Mesendoderm (in vitro differentiated cells): Measurements from ENCODE around the gene FILIP1L.

Source experiments
- DNase-seq: peaks from one replicate; pipeline ENCODE4 v3.0.0; 2013
- H2AK5ac ChIP-seq: 2 replicates; pipeline ENCODE4 v1.6.1; 2013; ENCODE audit warnings: low read length, inconsistent platforms
- H2BK120ac ChIP-seq: 2 replicates; pipeline ENCODE4 v1.6.1; 2013; ENCODE audit warnings: low read depth, mild to moderate bottlenecking, low read length, moderate library complexity, mixed read lengths
- H2BK15ac ChIP-seq: replicated peaks from 2 replicates; pipeline ENCODE4 v1.6.1; 2013; ENCODE audit warnings: low read depth, mild to moderate bottlenecking, moderate library complexity
- H2BK5ac ChIP-seq: 2 replicates; pipeline ENCODE4 v1.6.1; 2013; ENCODE audit warnings: low read length, inconsistent platforms
- H3K18ac ChIP-seq: 2 replicates; pipeline ENCODE4 v1.6.1; 2013; ENCODE audit warnings: mild to moderate bottlenecking, low read length, mixed read lengths
- H3K23ac ChIP-seq: one replicate; pipeline ENCODE4 v1.6.1; 2013; ENCODE audit warnings: low read length
- H3K27ac ChIP-seq: 2 replicates; pipeline ENCODE4 v1.5.1; 2013; ENCODE audit warnings: low read depth, mild to moderate bottlenecking, inconsistent platforms, low read length, moderate library complexity
- H3K27me3 ChIP-seq: 2 replicates; pipeline ENCODE4 v1.6.1; 2013; ENCODE audit warnings: low read length, control low read depth, mild to moderate bottlenecking, inconsistent platforms; ENCODE audit not compliant: insufficient read depth, poor library complexity
- H3K36me3 ChIP-seq: 2 replicates; pipeline ENCODE4 v1.6.1; 2013; ENCODE audit warnings: low read length, inconsistent platforms; ENCODE audit not compliant: control insufficient read depth, insufficient read depth
- H3K4ac ChIP-seq: one replicate; pipeline ENCODE4 v1.6.1; 2013; ENCODE audit warnings: low read depth, mild to moderate bottlenecking, low read length, moderate library complexity
- H3K4me1 ChIP-seq: 2 replicates; pipeline ENCODE4 v1.6.1; 2013; ENCODE audit warnings: low read depth, low read length, inconsistent platforms; ENCODE audit not compliant: control insufficient read depth
- H3K4me2 ChIP-seq: 2 replicates; pipeline ENCODE4 v1.6.1; 2013; ENCODE audit warnings: low read length
- H3K4me3 ChIP-seq: 2 replicates; pipeline ENCODE4 v1.5.1; 2013; ENCODE audit warnings: mild to moderate bottlenecking, low read length
- H3K56ac ChIP-seq: one replicate; pipeline ENCODE4 v1.6.1; 2013; ENCODE audit warnings: low read length
- H3K79me1 ChIP-seq: 2 replicates; pipeline ENCODE4 v1.6.1; 2013; ENCODE audit warnings: low read length, inconsistent platforms
- H3K79me2 ChIP-seq: 2 replicates; pipeline ENCODE4 v1.6.1; 2013; ENCODE audit warnings: mild to moderate bottlenecking, low read length; ENCODE audit not compliant: control insufficient read depth, insufficient read depth
- H3K9ac ChIP-seq: 2 replicates; pipeline ENCODE4 v1.6.1; 2013; ENCODE audit warnings: low read length, inconsistent platforms
- H4K5ac ChIP-seq: one replicate; pipeline ENCODE4 v1.6.1; 2013; ENCODE audit warnings: low read length
- H4K8ac ChIP-seq: one replicate; pipeline ENCODE4 v1.6.1; 2013; ENCODE audit warnings: low read depth, mild to moderate bottlenecking, control low read depth, low read length, moderate library complexity
- WGBS: extraction: QIAGEN DNeasy Blood & Tissue Kit; methylation state at CpG from one replicate; pipeline ENCODE4 v1.1.7; 2013; ENCODE audit warnings: low lambda C conversion rate, missing lambda C conversion rate; ENCODE audit not compliant: insufficient coverage; ENCODE audit errors: extremely low coverage; 5-methylcytosine and 5-hydroxymethylcytosine counted together

The FILIP1L gene

GRCh38 chr3:99805160-99805559 is 309.1 kb downstream of the FILIP1L start:
- Histone ChIP-seq H2AK5ac (no peak overlapping the region), H4K8ac (no peak overlapping the region), H3K23ac (no peak overlapping the region), H3K79me1 (no peaks in the 10 kb centered on the region), H4K5ac (no peak overlapping the region), H3K4me3 (no peak overlapping the region), H2BK120ac (no peak overlapping the region), H3K56ac (no peak overlapping the region), H3K27ac (no peak overlapping the region), H2BK15ac (no peak overlapping the region), H3K9ac (no peak overlapping the region), H3K4ac (no peak overlapping the region), H2BK5ac (no peak overlapping the region), H3K4me1 (no peaks in the 10 kb centered on the region), H3K18ac (no peak overlapping the region), H3K79me2 (no peaks in the 10 kb centered on the region), H3K36me3 (no peaks in the 10 kb centered on the region), H3K4me2 (no peak overlapping the region), H3K27me3 (no peaks in the 10 kb centered on the region)
- peak; percentile 25 for DNase-seq
- WGBS: no CpG with 5 or more reads among the region's 2 CpGs

- Histone ChIP-seq H3K56ac (no peak overlapping the region), H3K9ac (no peak overlapping the region), H3K36me3 (no peaks in the 10 kb centered on the region), H4K5ac (no peak overlapping the region), H2BK15ac (no peak overlapping the region), H3K4me1 (no peaks in the 10 kb centered on the region), H3K4me3 (no peak overlapping the region), H3K27ac (no peak overlapping the region), H3K4ac (no peak overlapping the region), H3K23ac (no peak overlapping the region), H4K8ac (no peak overlapping the region), H3K79me1 (no peaks in the 10 kb centered on the region), H3K18ac (no peak overlapping the region), H2AK5ac (no peak overlapping the region), H3K27me3 (no peaks in the 10 kb centered on the region), H2BK120ac (no peak overlapping the region), H2BK5ac (no peak overlapping the region), H3K4me2 (no peak overlapping the region), H3K79me2 (no peaks in the 10 kb centered on the region)
- no CpG with 5 or more reads among the region's 1 CpG for WGBS
- DNase-seq: no peak
These were observed 311.0 kb downstream of the FILIP1L start for GRCh38 chr3:99803297-99803696.

DNA sequence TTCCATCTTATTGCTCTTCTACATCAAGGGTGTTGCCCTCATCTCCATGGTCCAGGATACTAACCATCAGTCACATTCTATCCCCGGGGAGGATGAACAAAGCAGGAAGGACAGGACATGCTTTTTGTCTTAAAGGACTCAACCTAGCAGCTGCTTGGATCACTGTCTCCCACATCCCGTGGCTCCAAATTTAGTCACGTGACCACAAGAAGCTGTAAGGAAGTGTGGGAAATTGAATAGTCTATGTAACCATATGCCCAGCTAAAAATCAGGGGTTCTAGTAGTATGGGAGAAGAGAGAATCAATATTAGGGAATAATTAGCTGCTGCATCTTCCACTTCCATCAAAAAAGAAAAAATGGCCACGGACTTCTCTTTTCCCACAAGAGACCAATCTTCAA is 314.9 kb downstream of the FILIP1L start:
- H3K4ac ChIP-seq: no peak overlapping the region
- H3K36me3 ChIP-seq: no peaks in the 10 kb centered on the region
- H3K4me3 ChIP-seq: no peak overlapping the region
- no peak overlapping the region for H2BK120ac ChIP-seq
- no peaks in the 10 kb centered on the region for H3K79me1 ChIP-seq
- H2AK5ac ChIP-seq: no peak overlapping the region
- H3K27me3 ChIP-seq: no peaks in the 10 kb centered on the region
- H2BK15ac ChIP-seq: no peak overlapping the region
- H4K5ac ChIP-seq: no peak overlapping the region
- H3K23ac ChIP-seq: no peak overlapping the region
- no peak overlapping the region for H3K56ac ChIP-seq
- DNase-seq: no peak
- no peak overlapping the region for H4K8ac ChIP-seq
- H3K4me1 ChIP-seq: no peaks in the 10 kb centered on the region
- no CpG with 5 or more reads among the region's 4 CpGs for WGBS
- no peaks in the 10 kb centered on the region for H3K79me2 ChIP-seq
- H3K4me2 ChIP-seq: no peak overlapping the region
- no peak overlapping the region for H2BK5ac ChIP-seq
- H3K9ac ChIP-seq: no peak overlapping the region
- H3K27ac ChIP-seq: no peak overlapping the region
- H3K18ac ChIP-seq: no peak overlapping the region

DNA sequence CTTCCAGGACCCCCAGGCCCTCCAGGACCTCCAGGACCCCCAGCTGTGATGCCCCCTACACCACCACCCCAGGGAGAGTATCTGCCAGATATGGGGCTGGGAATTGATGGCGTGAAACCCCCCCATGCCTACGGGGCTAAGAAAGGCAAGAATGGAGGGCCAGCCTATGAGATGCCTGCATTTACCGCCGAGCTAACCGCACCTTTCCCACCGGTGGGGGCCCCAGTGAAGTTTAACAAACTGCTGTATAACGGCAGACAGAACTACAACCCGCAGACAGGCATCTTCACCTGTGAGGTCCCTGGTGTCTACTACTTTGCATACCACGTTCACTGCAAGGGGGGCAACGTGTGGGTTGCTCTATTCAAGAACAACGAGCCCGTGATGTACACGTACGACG is 318.7 kb downstream of the FILIP1L start:
- no peaks in the 10 kb centered on the region for H3K36me3 ChIP-seq
- no peaks in the 10 kb centered on the region for H3K4me1 ChIP-seq
- no peak overlapping the region for H2BK15ac ChIP-seq
- H3K27me3 ChIP-seq: no peaks in the 10 kb centered on the region
- no peaks in the 10 kb centered on the region for H3K79me1 ChIP-seq
- H4K5ac ChIP-seq: no peak overlapping the region
- H3K9ac ChIP-seq: no peak overlapping the region
- DNase-seq: no peak
- no peaks in the 10 kb centered on the region for H3K79me2 ChIP-seq
- no peak overlapping the region for H3K18ac ChIP-seq
- H2AK5ac ChIP-seq: no peak overlapping the region
- H4K8ac ChIP-seq: no peak overlapping the region
- no peak overlapping the region for H3K23ac ChIP-seq
- WGBS: no CpG with 5 or more reads among the region's 15 CpGs
- no peak overlapping the region for H3K4me2 ChIP-seq
- no peak overlapping the region for H3K27ac ChIP-seq
- no peak overlapping the region for H3K4me3 ChIP-seq
- no peak overlapping the region for H2BK120ac ChIP-seq
- no peak overlapping the region for H3K56ac ChIP-seq
- no peak overlapping the region for H2BK5ac ChIP-seq
- no peak overlapping the region for H3K4ac ChIP-seq

- Histone ChIP-seq H4K5ac (no peak overlapping the region), H3K27me3 (no peaks in the 10 kb centered on the region), H3K18ac (no peak overlapping the region), H3K4me1 (no peaks in the 10 kb centered on the region), H2AK5ac (no peak overlapping the region), H3K79me1 (no peaks in the 10 kb centered on the region), H2BK120ac (no peak overlapping the region), H3K23ac (no peak overlapping the region), H3K4ac (no peak overlapping the region), H3K9ac (no peak overlapping the region), H2BK5ac (no peak overlapping the region), H3K56ac (no peak overlapping the region), H3K4me3 (no peak overlapping the region), H2BK15ac (no peak overlapping the region), H3K36me3 (no peaks in the 10 kb centered on the region), H3K27ac (no peak overlapping the region), H4K8ac (no peak overlapping the region), H3K79me2 (no peaks in the 10 kb centered on the region), H3K4me2 (no peak overlapping the region)
- DNase-seq: no peak
- WGBS: no CpG with 5 or more reads among the region's 8 CpGs
These were observed 319.8 kb downstream of the FILIP1L start for GRCh38 chr3:99794485-99794884.

DNA sequence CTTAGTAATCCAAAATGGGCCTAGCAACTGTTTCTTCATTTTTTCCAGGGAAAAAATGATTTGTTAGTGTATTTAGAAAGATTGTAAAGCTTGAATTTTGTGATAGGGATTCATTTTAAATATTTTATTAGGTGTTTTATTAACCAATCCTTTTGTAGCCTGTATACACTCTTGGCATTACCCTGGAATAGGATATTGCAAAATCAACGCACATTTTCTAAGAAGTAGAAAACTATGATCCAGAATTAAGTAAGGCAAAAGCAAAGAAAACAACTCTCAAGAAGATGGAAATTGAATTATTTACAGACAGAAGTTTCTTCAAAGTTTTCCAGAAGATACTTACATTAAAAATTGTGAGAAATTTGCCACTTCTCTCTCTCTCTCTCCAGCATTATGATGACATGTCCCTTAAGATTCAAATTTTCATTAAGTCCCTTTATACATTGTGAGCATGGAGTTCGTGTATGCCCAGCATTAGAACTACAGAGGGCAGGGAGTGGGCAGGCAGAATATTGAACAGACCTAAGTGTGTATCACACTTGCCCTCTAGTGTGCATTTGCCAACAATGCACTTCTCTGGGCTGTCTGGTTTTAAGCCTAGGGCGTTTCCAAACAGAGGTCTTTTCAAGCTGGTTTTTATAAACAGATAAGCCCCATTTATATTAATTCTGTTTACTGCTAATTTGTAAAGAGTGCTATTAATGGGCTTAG is 325.1 kb downstream of the FILIP1L start:
- no peak overlapping the region for H2AK5ac ChIP-seq
- no peaks in the 10 kb centered on the region for H3K79me2 ChIP-seq
- no peak overlapping the region for H3K4ac ChIP-seq
- no peaks in the 10 kb centered on the region for H3K36me3 ChIP-seq
- no peak overlapping the region for H3K18ac ChIP-seq
- no peak overlapping the region for H3K23ac ChIP-seq
- H3K4me1 ChIP-seq: no peaks in the 10 kb centered on the region
- H3K56ac ChIP-seq: no peak overlapping the region
- H2BK15ac ChIP-seq: no peak overlapping the region
- no peak overlapping the region for H2BK120ac ChIP-seq
- no peak overlapping the region for H3K9ac ChIP-seq
- DNase-seq: peak; percentile 29
- no peaks in the 10 kb centered on the region for H3K79me1 ChIP-seq
- no CpG with 5 or more reads among the region's 3 CpGs for WGBS
- no peak overlapping the region for H3K27ac ChIP-seq
- no peaks in the 10 kb centered on the region for H3K27me3 ChIP-seq
- H2BK5ac ChIP-seq: no peak overlapping the region
- H4K5ac ChIP-seq: no peak overlapping the region
- H4K8ac ChIP-seq: no peak overlapping the region
- H3K4me2 ChIP-seq: no peak overlapping the region
- H3K4me3 ChIP-seq: no peak overlapping the region
